HL-60 (cell line): ENCODE results near the gene PSMB7.

ENCODE experiments used
- DNase-seq, 2 experiments: peaks; one replicate each; pipeline ENCODE4 v3.0.0-alpha.2; 2010 to 2020; ENCODE audit warnings: low read depth in 1 of 2, low spot score in 1 of 2
- H3K27ac ChIP-seq: fragments of 250-450 bp; sonication (Bioruptor Pico); replicated peaks from 2 replicates; pipeline ENCODE4 v1.5.1; 2020; ENCODE audit warnings: mild to moderate bottlenecking, moderate library complexity
- H3K27me3 ChIP-seq: fragments of 250-450 bp; sonication (Bioruptor Pico); 2 replicates; pipeline ENCODE4 v1.5.1; 2021; ENCODE audit warnings: mild to moderate bottlenecking, moderate library complexity; ENCODE audit not compliant: insufficient read depth, poor library complexity, severe bottlenecking
- H3K4me3 ChIP-seq: replicated peaks from 2 replicates; pipeline ENCODE4 v1.5.1; 2011; ENCODE audit warnings: mild to moderate bottlenecking, control low read depth, low read length; ENCODE audit not compliant: insufficient read depth
- CTCF ChIP-seq: IDR thresholded peaks from one replicate; pipeline ENCODE4 v1.5.1; 2011; ENCODE audit warnings: low read length, control low read depth, inconsistent platforms; ENCODE audit not compliant: insufficient read depth
- GABPA ChIP-seq: IDR thresholded peaks from 2 replicates; pipeline ENCODE4 v1.6.1; 2012; ENCODE audit warnings: low read depth
- POLR2AphosphoS5 ChIP-seq: IDR thresholded peaks from 2 replicates; pipeline ENCODE4 v1.6.1; 2012; ENCODE audit warnings: low read depth
- REST ChIP-seq: IDR thresholded peaks from 2 replicates; pipeline ENCODE4 v1.6.1; 2012; ENCODE audit warnings: low read depth; ENCODE audit not compliant: insufficient replicate concordance
- SPI1 ChIP-seq: IDR thresholded peaks from 2 replicates; pipeline ENCODE4 v1.6.1; 2012; ENCODE audit warnings: low read depth, mild to moderate bottlenecking, borderline replicate concordance

PSMB7 gene

GRCh38 chr9:124332361-124333202 lies 82.7 kb downstream of the PSMB7 start:
- Histone ChIP-seq H3K4me3 (no peak overlapping the region), H3K27ac (no peak overlapping the region), H3K27me3 (no peaks in the 10 kb centered on the region)
- TF ChIP-seq POLR2AphosphoS5 (no peak), SPI1 (no peak), GABPA (no peak), CTCF (no peak), REST (no peak)
- DNase-seq = no peak

GRCh38 chr9:124331580-124331979 lies 83.7 kb downstream of the PSMB7 start:
- TF ChIP-seq GABPA (no peak), POLR2AphosphoS5 (no peak), CTCF (no peak), REST (no peak), SPI1 (no peak)
- H3K27ac ChIP-seq = no peak overlapping the region

GRCh38 chr9:124330011-124330697 lies 85.1 kb downstream of the PSMB7 start:
- DNase-seq = no peak
- H3K27ac ChIP-seq = no peak overlapping the region
- H3K4me3 ChIP-seq = no peak overlapping the region
- no peaks in the 10 kb centered on the region for H3K27me3 ChIP-seq
- peak; percentile 2; the same call in 1 of the 2 replicates for TF ChIP-seq POLR2AphosphoS5
- TF ChIP-seq SPI1 = no peak

More at GRCh38 chr9:124331580-124331979, 83.7 kb downstream of the PSMB7 start:
- no peak for DNase-seq
- Histone ChIP-seq H3K4me3 (no peak overlapping the region), H3K27me3 (no peaks in the 10 kb centered on the region)

GRCh38 chr9:124329206-124329792 lies 85.9 kb downstream of the PSMB7 start:
- no peak overlapping the region for H3K4me3 ChIP-seq
- DNase-seq = no peak
- no peaks in the 10 kb centered on the region for H3K27me3 ChIP-seq
- no peak for TF ChIP-seq GABPA
- TF ChIP-seq CTCF = no peak
- no peak for TF ChIP-seq POLR2AphosphoS5
- TF ChIP-seq REST = no peak
- TF ChIP-seq SPI1 = no peak
- no peak overlapping the region for H3K27ac ChIP-seq
